HG03108 (cell line): Measurements from ENCODE around the gene DHX40.
"Not testable (repeated sequence)": the region's sequence is repeated elsewhere in the genome, so short reads cannot be mapped to it uniquely, and the experiment has no call there.

ENCODE experiments used
- ATAC-seq: cut with Tn5 transposase; IDR thresholded peaks from one replicate; pipeline ENCODE4 v1.9.1; 2021; ENCODE audit warnings: moderate library complexity; ENCODE audit not compliant: unreplicated experiment

The DHX40 gene

GRCh38 chr17:59627274-59627673 is 61.9 kb downstream of the DHX40 start:
- no peak for ATAC-seq

- no peak for ATAC-seq
Observed at GRCh38 chr17:59627770-59628171, 62.4 kb downstream of the DHX40 start.

- ATAC-seq, result no peak
Observed at GRCh38 chr17:59629174-59629573, 63.8 kb downstream of the DHX40 start.

GRCh38 chr17:59631276-59631675 is 65.9 kb downstream of the DHX40 start:
- ATAC-seq, result no peak

GRCh38 chr17:59632398-59632797 is 67.0 kb downstream of the DHX40 start:
- no peak for ATAC-seq

GRCh38 chr17:59633658-59634359 is 68.4 kb downstream of the DHX40 start:
- no peak for ATAC-seq

GRCh38 chr17:59634632-59635541 is 69.5 kb downstream of the DHX40 start:
- peak; percentile 63 for ATAC-seq

- no peak for ATAC-seq
Observed at GRCh38 chr17:59637611-59638310, 72.4 kb downstream of the DHX40 start.

GRCh38 chr17:59638553-59638952 is 73.1 kb downstream of the DHX40 start:
- no peak for ATAC-seq

GRCh38 chr17:59641799-59642484 is 76.5 kb downstream of the DHX40 start:
- ATAC-seq, result peak; percentile 80

GRCh38 chr17:59642565-59642964 is 77.2 kb downstream of the DHX40 start:
- ATAC-seq, result no peak

- ATAC-seq, result no peak
Observed at GRCh38 chr17:59643159-59644140, 78.0 kb downstream of the DHX40 start.

GRCh38 chr17:59647288-59647687 is 81.9 kb downstream of the DHX40 start:
- no peak for ATAC-seq

- ATAC-seq, result no peak
Observed at GRCh38 chr17:59649886-59650285, 84.5 kb downstream of the DHX40 start.

- ATAC-seq, result no peak
Observed at GRCh38 chr17:59650642-59651041, 85.2 kb downstream of the DHX40 start.

GRCh38 chr17:59651346-59651745 is 85.9 kb downstream of the DHX40 start:
- ATAC-seq, result no peak

GRCh38 chr17:59652119-59652518 is 86.7 kb downstream of the DHX40 start:
- no peak for ATAC-seq

- not testable (repeated sequence) for ATAC-seq
Observed at GRCh38 chr17:59656624-59657023, 91.2 kb downstream of the DHX40 start.
